Measurements from ENCODE around the gene MRPL21.
"Not testable (repeated sequence)": the region's sequence is repeated elsewhere in the genome, so short reads cannot be mapped to it uniquely, and the experiment has no call there.

MRPL21 gene

GRCh38 chr11:68904248-68904847 is 716 bp upstream of the MRPL21 start:
- TF ChIP-seq POLR2AphosphoS5 (IDR thresholded peaks at IDR 0.05; ENCODE audit: low read depth, low read length) (no peak), TAF1 (IDR thresholded peaks at IDR 0.05; ENCODE audit: borderline replicate concordance, low read depth, low read length) (no peak), POLR2A (IDR thresholded peaks at IDR 0.05; ENCODE audit: low read depth, low read length) (no peak)
- no peak for FAIRE-seq

GRCh38 chr11:68900835-68901381 is 2.7 kb downstream of the MRPL21 start:
- TF ChIP-seq POLR2A (IDR thresholded peaks at IDR 0.05; ENCODE audit: low read depth, low read length) (no peak), POLR2AphosphoS5 (IDR thresholded peaks at IDR 0.05; ENCODE audit: low read depth, low read length) (no peak), TAF1 (IDR thresholded peaks at IDR 0.05; ENCODE audit: borderline replicate concordance, low read depth, low read length) (no peak)
- DNase-seq (ENCODE audit: insufficient read length) = no peak
- no peak for FAIRE-seq

More at GRCh38 chr11:68904248-68904847, 716 bp upstream of the MRPL21 start:
- DNase-seq (ENCODE audit: insufficient read length) = no peak

- no peak for TF ChIP-seq TAF1 (IDR thresholded peaks at IDR 0.05; ENCODE audit: borderline replicate concordance, low read depth, low read length)
- TF ChIP-seq POLR2AphosphoS5 (IDR thresholded peaks at IDR 0.05; ENCODE audit: low read depth, low read length) = 0 out of 2 replicates have a peak, but pooled peaks have one; percentile 4
- TF ChIP-seq POLR2A (IDR thresholded peaks at IDR 0.05; ENCODE audit: low read depth, low read length) = no peak
- DNase-seq (ENCODE audit: insufficient read length) (no peak), FAIRE-seq (no peak)
Observed at GRCh38 chr11:68897441-68897840, 6.2 kb downstream of the MRPL21 start.

- DNase-seq (ENCODE audit: insufficient read length) (no peak), FAIRE-seq (no peak)
- TF ChIP-seq POLR2A (IDR thresholded peaks at IDR 0.05; ENCODE audit: low read depth, low read length) (no peak), POLR2AphosphoS5 (IDR thresholded peaks at IDR 0.05; ENCODE audit: low read depth, low read length) (no peak), TAF1 (IDR thresholded peaks at IDR 0.05; ENCODE audit: borderline replicate concordance, low read depth, low read length) (no peak)
Observed at GRCh38 chr11:68896171-68896959, 7.3 kb downstream of the MRPL21 start.

- FAIRE-seq (no peak), DNase-seq (ENCODE audit: insufficient read length) (no peak)
Observed at GRCh38 chr11:68893282-68893681, 10.3 kb downstream of the MRPL21 start.

GRCh38 chr11:68892576-68892975 is 11.1 kb downstream of the MRPL21 start:
- no peak for DNase-seq (ENCODE audit: insufficient read length)
- TF ChIP-seq TAF1 (IDR thresholded peaks at IDR 0.05; ENCODE audit: borderline replicate concordance, low read depth, low read length) (no peak), POLR2A (IDR thresholded peaks at IDR 0.05; ENCODE audit: low read depth, low read length) (no peak), POLR2AphosphoS5 (IDR thresholded peaks at IDR 0.05; ENCODE audit: low read depth, low read length) (no peak)
- FAIRE-seq = no peak

More at GRCh38 chr11:68893282-68893681, 10.3 kb downstream of the MRPL21 start:
- no peak for TF ChIP-seq TAF1 (IDR thresholded peaks at IDR 0.05; ENCODE audit: borderline replicate concordance, low read depth, low read length)
- TF ChIP-seq POLR2A (IDR thresholded peaks at IDR 0.05; ENCODE audit: low read depth, low read length) = no peak
- no peak for TF ChIP-seq POLR2AphosphoS5 (IDR thresholded peaks at IDR 0.05; ENCODE audit: low read depth, low read length)

GRCh38 chr11:68891351-68891948 is 12.2 kb downstream of the MRPL21 start:
- no peak for FAIRE-seq
- no peak; the same call in 1 of the 2 replicates for TF ChIP-seq POLR2AphosphoS5 (IDR thresholded peaks at IDR 0.05; ENCODE audit: low read depth, low read length)
- TF ChIP-seq TAF1 (IDR thresholded peaks at IDR 0.05; ENCODE audit: borderline replicate concordance, low read depth, low read length) = no peak
- no peak for TF ChIP-seq POLR2A (IDR thresholded peaks at IDR 0.05; ENCODE audit: low read depth, low read length)
- DNase-seq (ENCODE audit: insufficient read length) = no peak

- DNase-seq (ENCODE audit: insufficient read length) (no peak), FAIRE-seq (no peak)
Observed at GRCh38 chr11:68890490-68891231, 13.0 kb downstream of the MRPL21 start.

GRCh38 chr11:68889948-68890446 is 13.6 kb downstream of the MRPL21 start:
- FAIRE-seq (no peak), DNase-seq (ENCODE audit: insufficient read length) (no peak)
- no peak; the same call in none of the 2 replicates for TF ChIP-seq POLR2AphosphoS5 (IDR thresholded peaks at IDR 0.05; ENCODE audit: low read depth, low read length)
- no peak for TF ChIP-seq TAF1 (IDR thresholded peaks at IDR 0.05; ENCODE audit: borderline replicate concordance, low read depth, low read length)
- TF ChIP-seq POLR2A (IDR thresholded peaks at IDR 0.05; ENCODE audit: low read depth, low read length) = no peak

More at GRCh38 chr11:68890490-68891231, 13.0 kb downstream of the MRPL21 start:
- TF ChIP-seq POLR2A (IDR thresholded peaks at IDR 0.05; ENCODE audit: low read depth, low read length) = 0 out of 2 replicates have a peak, but pooled peaks have one; percentile 7
- no peak for TF ChIP-seq POLR2AphosphoS5 (IDR thresholded peaks at IDR 0.05; ENCODE audit: low read depth, low read length)

GRCh38 chr11:68884827-68885226 is 18.8 kb downstream of the MRPL21 start:
- DNase-seq (ENCODE audit: insufficient read length); FAIRE-seq: not testable (repeated sequence)

GRCh38 chr11:68882391-68882790 is 21.2 kb downstream of the MRPL21 start:
- FAIRE-seq (no peak), DNase-seq (ENCODE audit: insufficient read length) (no peak)
- TF ChIP-seq POLR2A (IDR thresholded peaks at IDR 0.05; ENCODE audit: low read depth, low read length) (no peak), POLR2AphosphoS5 (IDR thresholded peaks at IDR 0.05; ENCODE audit: low read depth, low read length) (no peak), TAF1 (IDR thresholded peaks at IDR 0.05; ENCODE audit: borderline replicate concordance, low read depth, low read length) (no peak)

Data from GM12892 (cell line).